EL (cell line): ENCODE measurements around the gene PCDHGB3.
A peak's percentile ranks its signal among the peaks of the same experiment; 100 is the strongest.
"Not testable (repeated sequence)": the region's sequence is repeated elsewhere in the genome, so short reads cannot be mapped to it uniquely, and the experiment has no call there.

Source experiments
- DNase-seq: peaks from one replicate; pipeline ENCODE4 v3.0.0-alpha.2; 2016

Gene PCDHGB3

DNA sequence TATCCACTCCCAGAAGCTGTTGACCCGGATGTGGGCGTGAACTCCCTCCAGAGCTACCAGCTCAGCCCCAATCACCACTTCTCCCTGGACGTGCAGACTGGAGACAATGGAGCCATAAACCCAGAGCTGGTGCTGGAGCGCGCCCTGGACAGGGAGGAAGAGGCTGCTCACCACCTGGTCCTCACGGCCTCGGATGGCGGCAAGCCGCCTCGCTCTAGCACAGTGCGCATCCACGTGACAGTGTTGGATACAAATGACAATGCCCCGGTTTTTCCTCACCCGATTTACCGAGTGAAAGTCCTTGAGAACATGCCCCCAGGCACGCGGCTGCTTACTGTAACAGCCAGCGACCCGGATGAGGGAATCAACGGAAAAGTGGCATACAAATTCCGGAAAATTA, 23.2 kb downstream of the PCDHGB3 start:
- no peak for DNase-seq

- not testable (repeated sequence) for DNase-seq
Observed at GRCh38 chr5:141394401-141395187, 24.6 kb downstream of the PCDHGB3 start.

GRCh38 chr5:141397756-141398551, 27.9 kb downstream of the PCDHGB3 start, which contains the start of gene PCDHGB5:
Gene PCDHGB5, plus strand, starts transcription at chr5:141397947. Its CDS starts 181 bp downstream, at chr5:141398128.
- DNase-seq: peak; percentile 74

DNA sequence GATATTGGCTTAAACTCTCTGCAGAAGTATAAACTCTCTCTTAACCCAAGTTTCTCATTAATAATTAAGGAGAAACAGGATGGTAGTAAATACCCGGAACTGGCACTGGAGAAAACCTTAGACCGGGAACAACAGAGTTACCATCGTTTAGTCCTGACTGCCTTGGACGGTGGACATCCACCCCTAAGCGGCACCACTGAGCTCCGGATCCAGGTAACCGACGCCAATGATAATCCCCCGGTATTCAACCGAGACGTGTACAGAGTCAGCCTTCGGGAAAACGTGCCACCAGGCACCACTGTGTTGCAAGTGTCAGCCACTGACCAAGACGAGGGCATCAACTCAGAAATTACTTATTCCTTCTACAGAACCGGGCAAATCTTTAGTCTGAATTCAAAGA, 28.6 kb downstream of the PCDHGB3 start:
- DNase-seq: no peak

DNA sequence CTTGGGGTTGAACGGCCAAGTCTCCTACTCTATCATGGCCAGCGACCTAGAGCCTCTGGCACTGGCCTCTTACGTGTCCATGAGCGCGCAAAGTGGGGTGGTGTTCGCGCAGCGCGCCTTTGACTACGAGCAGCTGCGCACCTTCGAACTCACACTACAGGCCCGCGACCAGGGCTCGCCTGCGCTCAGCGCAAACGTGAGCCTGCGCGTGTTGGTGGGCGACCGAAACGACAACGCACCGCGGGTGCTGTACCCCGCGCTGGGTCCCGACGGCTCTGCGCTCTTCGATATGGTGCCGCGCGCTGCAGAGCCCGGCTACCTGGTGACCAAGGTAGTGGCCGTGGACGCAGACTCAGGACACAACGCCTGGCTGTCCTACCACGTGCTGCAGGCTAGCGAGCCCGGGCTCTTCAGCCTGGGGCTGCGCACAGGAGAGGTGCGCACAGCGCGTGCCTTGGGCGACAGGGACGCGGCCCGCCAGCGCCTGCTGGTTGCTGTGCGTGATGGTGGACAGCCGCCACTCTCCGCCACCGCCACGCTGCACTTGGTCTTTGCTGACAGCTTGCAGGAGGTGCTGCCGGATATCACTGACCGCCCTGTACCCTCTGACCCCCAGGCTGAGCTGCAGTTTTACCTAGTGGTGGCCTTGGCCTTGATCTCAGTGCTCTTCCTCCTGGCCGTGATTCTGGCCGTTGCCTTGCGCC, 29.7 kb downstream of the PCDHGB3 start:
- DNase-seq: no peak

GRCh38 chr5:141402553-141403243, 32.7 kb downstream of the PCDHGB3 start, which contains the start of gene PCDHGA9:
Gene PCDHGA9, plus strand, starts transcription at chr5:141402778. Its CDS starts 175 bp downstream, at chr5:141402953.
- peak; percentile 32 for DNase-seq

GRCh38 chr5:141403387-141403786, 33.3 kb downstream of the PCDHGB3 start:
- DNase-seq: no peak

DNA sequence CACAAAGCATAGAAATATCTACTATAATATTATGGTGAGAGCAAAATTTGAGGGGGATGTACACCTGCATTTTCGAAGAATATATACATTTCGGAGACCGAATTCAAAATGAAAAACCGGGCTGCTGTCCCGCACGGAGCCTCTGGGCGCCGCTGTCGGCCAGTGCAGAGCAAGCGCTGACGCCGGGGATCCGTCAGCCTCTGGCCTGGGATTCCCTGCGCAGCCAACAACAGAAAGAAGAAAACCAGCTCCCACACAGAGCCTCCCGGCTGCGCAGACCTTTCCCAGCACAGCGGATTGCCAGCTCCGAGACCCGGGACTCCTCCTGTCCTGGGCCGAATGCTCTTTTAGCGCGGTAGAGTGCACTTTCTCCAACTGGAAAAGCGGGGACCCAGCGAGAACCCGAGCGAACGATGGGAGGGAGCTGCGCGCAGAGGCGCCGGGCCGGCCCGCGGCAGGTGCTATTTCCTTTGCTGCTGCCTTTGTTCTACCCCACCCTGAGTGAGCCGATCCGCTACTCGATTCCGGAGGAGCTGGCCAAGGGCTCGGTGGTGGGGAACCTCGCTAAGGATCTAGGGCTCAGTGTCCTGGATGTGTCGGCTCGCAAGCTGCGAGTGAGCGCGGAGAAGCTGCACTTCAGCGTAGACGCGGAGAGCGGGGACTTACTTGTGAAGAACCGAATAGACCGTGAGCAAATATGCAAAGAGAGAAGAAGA, 37.9 kb downstream of the PCDHGB3 start, which contains the start of gene PCDHGB6:
Gene PCDHGB6, plus strand, starts transcription at position 232 of the 716 bp plus-strand sequence. Its CDS starts 182 bp downstream, at position 414.
- DNase-seq: peak; percentile 57

GRCh38 chr5:141409598-141410306, 39.7 kb downstream of the PCDHGB3 start:
- no peak for DNase-seq

DNA sequence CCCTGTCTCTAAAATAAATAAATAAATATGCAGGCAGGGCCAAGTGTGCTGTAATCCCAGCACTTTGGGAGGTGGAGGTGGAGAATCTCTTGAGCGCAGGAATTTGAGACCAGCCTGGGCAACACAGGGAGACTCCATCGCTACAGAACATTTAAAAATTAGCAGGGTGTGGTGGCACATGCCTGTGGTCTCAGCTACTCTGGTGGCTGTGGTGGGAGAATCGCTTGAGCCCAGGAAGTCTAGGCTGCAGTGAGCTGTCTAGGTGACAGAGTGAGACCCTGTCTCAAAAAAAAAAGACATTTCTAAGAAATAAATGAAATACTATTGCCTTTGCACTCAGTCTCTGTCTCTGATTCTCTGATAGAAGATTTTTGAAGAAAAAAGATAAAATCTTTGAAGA, 41.5 kb downstream of the PCDHGB3 start:
- DNase-seq: no peak

DNA sequence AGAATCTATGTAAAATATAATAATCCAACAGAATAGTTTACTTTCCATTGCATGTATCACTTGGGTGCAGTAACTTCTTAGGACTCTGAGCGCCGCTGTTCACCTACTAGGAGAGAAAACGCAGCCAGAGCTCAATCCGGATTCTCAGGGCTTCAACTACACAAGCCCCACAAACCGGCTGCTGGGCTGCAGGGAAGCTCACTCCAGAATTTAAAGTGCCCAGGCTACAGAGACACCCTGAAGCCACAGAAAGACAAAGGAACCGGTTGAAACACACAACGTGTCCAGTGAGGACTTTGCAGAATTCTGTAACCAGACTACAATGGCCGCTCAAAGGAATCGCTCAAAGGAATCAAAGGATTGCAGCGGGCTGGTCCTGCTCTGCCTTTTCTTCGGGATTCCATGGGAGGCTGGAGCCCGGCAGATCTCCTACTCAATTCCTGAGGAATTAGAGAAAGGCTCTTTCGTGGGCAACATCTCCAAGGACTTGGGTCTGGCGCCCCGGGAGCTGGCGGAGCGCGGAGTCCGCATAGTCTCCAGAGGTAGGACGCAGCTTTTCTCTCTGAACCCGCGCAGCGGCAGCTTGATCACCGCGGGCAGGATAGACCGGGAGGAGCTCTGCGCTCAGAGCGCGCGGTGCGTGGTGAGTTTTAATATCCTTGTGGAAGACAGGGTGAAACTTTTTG, 43.0 kb downstream of the PCDHGB3 start, which contains the start of gene PCDHGA10:
Gene PCDHGA10, plus strand, starts transcription at position 134 of the 686 bp plus-strand sequence. Its CDS starts 189 bp downstream, at position 323.
- peak; percentile 67 for DNase-seq

GRCh38 chr5:141413540-141414069, 43.6 kb downstream of the PCDHGB3 start:
- peak; percentile 18 for DNase-seq

DNA sequence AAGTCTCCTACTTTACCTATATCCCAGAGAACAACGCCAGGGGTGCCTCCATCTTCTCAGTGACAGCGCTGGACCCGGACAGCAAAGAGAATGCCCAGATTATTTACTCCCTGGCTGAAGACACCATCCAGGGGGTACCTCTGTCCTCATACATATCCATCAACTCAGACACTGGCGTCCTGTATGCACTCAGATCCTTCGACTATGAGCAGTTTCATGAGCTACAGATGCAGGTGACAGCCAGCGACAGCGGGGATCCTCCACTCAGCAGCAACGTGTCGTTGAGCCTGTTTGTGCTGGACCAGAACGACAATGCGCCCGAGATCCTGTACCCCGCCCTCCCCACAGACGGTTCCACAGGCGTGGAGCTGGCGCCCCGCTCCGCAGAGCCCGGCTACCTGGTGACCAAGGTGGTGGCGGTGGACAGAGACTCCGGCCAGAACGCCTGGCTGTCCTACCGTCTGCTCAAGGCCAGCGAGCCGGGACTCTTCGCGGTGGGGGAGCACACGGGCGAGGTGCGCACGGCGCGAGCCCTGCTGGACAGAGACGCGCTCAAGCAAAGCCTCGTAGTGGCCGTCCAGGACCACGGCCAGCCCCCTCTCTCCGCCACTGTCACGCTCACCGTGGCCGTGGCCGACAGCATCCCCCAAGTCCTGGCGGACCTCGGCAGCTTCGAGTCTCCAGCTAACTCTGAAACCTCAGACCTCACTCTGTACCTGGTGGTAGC, 44.7 kb downstream of the PCDHGB3 start:
- not testable (repeated sequence) for DNase-seq

GRCh38 chr5:141415275-141415618, 45.2 kb downstream of the PCDHGB3 start:
- not testable (repeated sequence) for DNase-seq

DNA sequence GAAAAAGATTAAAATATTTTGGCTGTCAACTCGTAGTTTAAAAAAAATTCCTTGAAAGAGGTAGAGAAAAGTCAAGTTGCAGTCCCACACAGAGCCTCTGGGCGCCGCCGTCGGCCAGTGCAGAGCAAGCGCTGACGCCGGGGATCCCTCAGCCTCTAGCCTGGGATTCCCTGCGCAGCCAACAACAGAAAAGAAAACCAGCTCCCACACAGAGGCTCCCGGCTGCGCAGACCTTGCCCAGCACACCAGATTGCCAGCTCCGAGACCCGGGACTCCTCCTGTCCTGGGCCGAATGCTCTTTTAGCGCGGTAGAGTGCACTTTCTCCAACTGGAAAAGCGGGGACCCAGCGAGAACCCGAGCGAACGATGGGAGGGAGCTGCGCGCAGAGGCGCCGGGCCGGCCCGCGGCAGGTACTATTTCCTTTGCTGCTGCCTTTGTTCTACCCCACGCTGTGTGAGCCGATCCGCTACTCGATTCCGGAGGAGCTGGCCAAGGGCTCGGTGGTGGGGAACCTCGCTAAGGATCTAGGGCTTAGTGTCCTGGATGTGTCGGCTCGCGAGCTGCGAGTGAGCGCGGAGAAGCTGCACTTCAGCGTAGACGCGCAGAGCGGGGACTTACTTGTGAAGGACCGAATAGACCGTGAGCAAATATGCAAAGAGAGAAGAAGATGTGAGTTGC, 47.6 kb downstream of the PCDHGB3 start, which contains the start of gene PCDHGB7:
Gene PCDHGB7, plus strand, starts transcription at position 184 of the 679 bp plus-strand sequence. Its CDS starts 183 bp downstream, at position 367.
- peak; percentile 79 for DNase-seq

DNA sequence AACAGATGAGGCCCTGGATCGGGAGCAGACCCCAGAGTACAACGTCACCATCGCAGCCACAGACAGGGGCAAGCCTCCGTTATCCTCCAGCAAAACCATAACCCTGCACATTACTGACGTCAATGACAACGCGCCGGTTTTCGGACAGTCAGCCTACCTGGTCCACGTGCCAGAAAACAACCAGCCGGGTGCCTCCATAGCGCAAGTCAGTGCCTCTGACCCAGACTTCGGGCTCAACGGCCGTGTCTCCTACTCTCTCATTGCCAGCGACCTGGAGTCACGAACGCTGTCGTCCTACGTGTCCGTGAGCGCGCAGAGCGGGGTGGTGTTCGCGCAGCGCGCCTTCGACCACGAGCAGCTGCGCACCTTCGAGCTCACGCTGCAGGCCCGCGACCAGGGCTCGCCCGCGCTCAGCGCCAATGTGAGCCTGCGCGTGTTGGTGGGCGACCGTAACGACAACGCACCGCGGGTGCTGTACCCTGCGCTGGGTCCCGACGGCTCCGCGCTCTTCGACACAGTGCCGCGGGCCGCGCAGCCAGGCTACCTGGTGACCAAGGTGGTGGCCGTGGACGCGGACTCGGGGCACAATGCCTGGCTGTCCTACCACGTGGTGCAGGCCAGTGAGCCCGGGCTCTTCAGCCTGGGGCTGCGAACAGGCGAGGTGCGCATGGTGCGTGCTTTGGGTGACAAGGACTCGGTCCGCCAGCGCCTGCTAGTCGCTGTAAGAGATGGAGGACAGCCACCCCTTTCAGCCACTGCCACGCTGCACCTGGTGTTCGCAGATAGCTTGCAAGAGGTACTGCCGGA, 49.2 kb downstream of the PCDHGB3 start:
- DNase-seq: no peak

- DNase-seq: peak; percentile 65
Observed at GRCh38 chr5:141420855-141421488, 50.9 kb downstream of the PCDHGB3 start, which contains the start of gene PCDHGA11. Gene PCDHGA11, plus strand, starts transcription at chr5:141421051. Its CDS starts 177 bp downstream, at chr5:141421228.
